ENCODE data around the gene RBM39. TPM values are rescaled to one million over a fixed set of nuclear protein-coding genes. Genes with fewer than 3 reads are reported as not detected.

The RBM39 gene
- total and polyA plus RNA-seq, 2 of the 13 experiments (the other 11 are each of a cell fraction or from before 2014, with no cell fraction given), result 788 to 920 TPM

- no peak for TF ChIP-seq NFYB (CRISPR knock-in tag; IDR thresholded peaks at IDR 0.05)
- peak; percentile 62; the same call in 1 of the 2 replicates for TF ChIP-seq ZBTB4 (CRISPR knock-in tag; IDR thresholded peaks at IDR 0.05; ENCODE audit: borderline replicate concordance)
- TF ChIP-seq TRAFD1 (CRISPR knock-in tag; IDR thresholded peaks at IDR 0.05; ENCODE audit: borderline replicate concordance), result no peak
- no peak for TF ChIP-seq RBM39 (IDR thresholded peaks at IDR 0.05; ENCODE audit: low read depth, low read length, poor library complexity, severe bottlenecking)
- TF ChIP-seq PRPF4 (IDR thresholded peaks at IDR 0.05; ENCODE audit: low read depth, low read length, poor library complexity, severe bottlenecking), result peak; percentile 60
- 0 out of 2 replicates have a peak, but pooled peaks have one; percentile 20 for TF ChIP-seq ZMYM3 (CRISPR knock-in tag; IDR thresholded peaks at IDR 0.05)
- TF ChIP-seq ZNF75D (CRISPR knock-in tag; IDR thresholded peaks at IDR 0.05; ENCODE audit: borderline replicate concordance), result peak; percentile 62; the same call in 1 of the 2 replicates
- TF ChIP-seq ELF3 (CRISPR knock-in tag; IDR thresholded peaks at IDR 0.05), result peak; percentile 6; the same call in 1 of the 2 replicates
Measured at GRCh38 chr20:35773154-35773751, 31.2 kb upstream of the RBM39 start (continued).
